ENCODE data around the gene SMPDL3A. TPM values are rescaled to one million over a fixed set of nuclear protein-coding genes. Genes with fewer than 3 reads are reported as not detected.

SMPDL3A gene
- total RNA-seq, 1 experiment from 2014 or later: 0.59 TPM

DNA sequence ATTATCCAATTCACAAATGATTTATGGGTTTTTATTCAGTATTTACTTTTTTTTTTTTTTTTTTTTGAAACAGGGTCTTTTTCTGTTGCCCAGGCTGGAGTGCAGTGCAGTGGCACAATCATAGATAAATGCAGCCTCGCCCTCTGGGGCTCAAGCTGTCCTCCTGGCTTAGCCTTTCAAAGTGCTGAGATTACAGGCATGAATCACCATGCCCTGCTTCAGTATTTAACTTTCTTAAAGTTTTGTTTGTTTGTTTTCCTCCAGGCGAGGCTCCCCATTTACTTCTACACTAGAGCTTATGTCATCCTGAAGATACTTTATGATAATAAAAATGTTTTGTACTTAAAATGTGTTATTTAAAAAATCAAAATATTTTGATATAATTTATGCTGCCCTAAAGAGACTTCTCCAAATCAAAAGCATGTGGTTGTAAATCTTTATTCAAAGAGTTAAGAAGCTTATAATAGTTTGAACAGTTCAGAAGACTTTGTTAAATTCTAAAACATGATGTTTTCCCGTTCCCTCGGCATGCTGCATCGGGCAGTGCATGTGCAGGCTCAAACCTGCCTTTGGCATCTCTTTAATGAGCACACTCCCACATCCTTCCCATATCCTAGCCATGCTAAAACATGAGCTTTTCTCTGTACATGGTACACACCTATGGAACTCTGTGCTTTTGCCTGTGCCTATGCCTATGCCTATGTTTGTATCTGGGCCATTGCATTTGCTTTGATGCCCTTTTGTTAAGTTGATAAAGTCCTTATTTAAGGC is 11.0 kb downstream of the SMPDL3A start:
- Histone ChIP-seq H3K23ac (ENCODE audit: insufficient read length, low read depth, low read length) (no peak overlapping the region), H3K4me1 (ENCODE audit: insufficient read depth, low read length) (no peaks in the 10 kb centered on the region), H2BK5ac (ENCODE audit: insufficient read length, low read length) (no peak overlapping the region), H3K27me3 (ENCODE audit: insufficient read depth, low read length) (no peaks in the 10 kb centered on the region), H2BK15ac (ENCODE audit: low read depth, low read length) (no peak overlapping the region), H3K27ac (ENCODE audit: insufficient read length, low read depth, low read length) (no peak overlapping the region), H3K56ac (ENCODE audit: insufficient read length, low read depth, low read length) (no peak overlapping the region), H3K9me3 (ENCODE audit: control insufficient read depth, low read depth, low read length) (no peaks in the 10 kb centered on the region), H3K79me2 (ENCODE audit: insufficient read depth, low read length) (no peaks in the 10 kb centered on the region), H2BK120ac (ENCODE audit: low read depth, low read length, poor library complexity, severe bottlenecking) (no peak overlapping the region), H3K18ac (ENCODE audit: insufficient read length, low read depth, low read length) (no peak overlapping the region), H4K8ac (replicated peaks; ENCODE audit: insufficient read length, low read depth, low read length) (no peak overlapping the region), H3K4ac (ENCODE audit: low read depth, low read length) (no peak overlapping the region), H3K9ac (ENCODE audit: extremely low read depth, insufficient read length, low read length) (no peak overlapping the region), H2BK20ac (ENCODE audit: low read depth, low read length, poor library complexity, severe bottlenecking) (no peak overlapping the region), H2AFZ (ENCODE audit: low read length) (no peak overlapping the region), H3K4me2 (ENCODE audit: insufficient read depth, insufficient read length, low read length) (no peak overlapping the region), H2BK12ac (ENCODE audit: insufficient read length, low read depth, low read length) (no peak overlapping the region), H2AK5ac (ENCODE audit: insufficient read length, low read length) (no peak overlapping the region), H3T11ph (ENCODE audit: low read length) (no peak overlapping the region), H4K20me1 (ENCODE audit: control insufficient read depth, insufficient read depth, insufficient read length) (no peaks in the 10 kb centered on the region), H4K91ac (ENCODE audit: insufficient read length, low read depth, low read length) (no peak overlapping the region), H3K23me2 (ENCODE audit: insufficient read length, low read depth, low read length, poor library complexity, severe bottlenecking) (no peaks in the 10 kb centered on the region), H4K5ac (ENCODE audit: insufficient read length, low read depth, low read length) (no peak overlapping the region), H3K79me1 (ENCODE audit: insufficient read depth, low read depth, low read length, poor library complexity, severe bottlenecking) (no peaks in the 10 kb centered on the region), H3K14ac (ENCODE audit: insufficient read depth, low read length) (no peak overlapping the region)
- H3K27ac Mint-ChIP-seq: no peak overlapping the region
- DNase-seq: no peak
- H3K27me3 Mint-ChIP-seq (ENCODE audit: low read depth): no peaks in the 10 kb centered on the region
- no CpG with 5 or more reads among the region's 5 CpGs for WGBS (ENCODE audit: extremely low coverage, insufficient read length, low lambda C conversion rate)
- no peaks in the 10 kb centered on the region for H3K36me3 Mint-ChIP-seq (ENCODE audit: insufficient read depth in 1 of 3, low read depth in 3 of 3)
- peaks cover 6 to 8% of the 10 kb centered on the region in 2 experiments for H3K4me1 Mint-ChIP-seq
- TF ChIP-seq, protein P1, sequence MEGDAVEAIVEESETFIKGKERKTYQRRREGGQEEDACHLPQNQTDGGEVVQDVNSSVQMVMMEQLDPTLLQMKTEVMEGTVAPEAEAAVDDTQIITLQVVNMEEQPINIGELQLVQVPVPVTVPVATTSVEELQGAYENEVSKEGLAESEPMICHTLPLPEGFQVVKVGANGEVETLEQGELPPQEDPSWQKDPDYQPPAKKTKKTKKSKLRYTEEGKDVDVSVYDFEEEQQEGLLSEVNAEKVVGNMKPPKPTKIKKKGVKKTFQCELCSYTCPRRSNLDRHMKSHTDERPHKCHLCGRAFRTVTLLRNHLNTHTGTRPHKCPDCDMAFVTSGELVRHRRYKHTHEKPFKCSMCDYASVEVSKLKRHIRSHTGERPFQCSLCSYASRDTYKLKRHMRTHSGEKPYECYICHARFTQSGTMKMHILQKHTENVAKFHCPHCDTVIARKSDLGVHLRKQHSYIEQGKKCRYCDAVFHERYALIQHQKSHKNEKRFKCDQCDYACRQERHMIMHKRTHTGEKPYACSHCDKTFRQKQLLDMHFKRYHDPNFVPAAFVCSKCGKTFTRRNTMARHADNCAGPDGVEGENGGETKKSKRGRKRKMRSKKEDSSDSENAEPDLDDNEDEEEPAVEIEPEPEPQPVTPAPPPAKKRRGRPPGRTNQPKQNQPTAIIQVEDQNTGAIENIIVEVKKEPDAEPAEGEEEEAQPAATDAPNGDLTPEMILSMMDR (conservative IDR thresholded peaks at IDR 0.05): no peak
- H3K4me3 Mint-ChIP-seq: no peak overlapping the region
- no peaks in the 10 kb centered on the region for H3K9me3 Mint-ChIP-seq
